ENCODE measurements around the gene PARP8. TPM values are rescaled to one million over a fixed set of nuclear protein-coding genes. Genes with fewer than 3 reads are reported as not detected.
"Not testable (repeated sequence)": the region's sequence is repeated elsewhere in the genome, so short reads cannot be mapped to it uniquely, and the experiment has no call there.

The PARP8 gene
- total RNA-seq, 2 experiments from 2014 or later: 181 to 200 TPM

GRCh38 chr5:50768634-50769033, 102.2 kb downstream of the PARP8 start:
- no peaks in the 10 kb centered on the region for H3K9me3 ChIP-seq (ENCODE audit: control insufficient read depth in 1 of 2, insufficient read depth in 1 of 2, low read length in 2 of 2)
- POLR2A ChIA-PET: interaction anchor here (0.6 to 1.0 kb wide), 3 partner anchors 10 to 179 kb away, joined by 3 read pairs; no protein-coding TSS in a partner anchor
- no peak overlapping the region for H3K4me3 ChIP-seq (ENCODE audit: low read length)
- no peaks in the 10 kb centered on the region for H3K27me3 ChIP-seq (ENCODE audit: control insufficient read depth in 1 of 2, insufficient read depth in 2 of 2, low read length in 2 of 2)
- H3K4me3 Mint-ChIP-seq: no peak overlapping the region
- H3K27me3 Mint-ChIP-seq: no peaks in the 10 kb centered on the region
- CTCF ChIA-PET: no interaction called here
- intact Hi-C loops (cut with DNase I, micrococcal nuclease): no loop called here
- H3K4me1 Mint-ChIP-seq (ENCODE audit: low read depth): peaks cover 47% of the 10 kb centered on the region
- H3K4me1 ChIP-seq (ENCODE audit: insufficient read depth, low read length): no peaks in the 10 kb centered on the region
- peaks cover 86% of the 10 kb centered on the region for H3K36me3 Mint-ChIP-seq (ENCODE audit: low read depth)
- H3K27ac Mint-ChIP-seq: peak overlapping the region; percentile 75
- peaks cover 59% of the 10 kb centered on the region for H3K36me3 ChIP-seq (ENCODE audit: insufficient read depth, low read length)
- no peak for ATAC-seq (ENCODE audit: poor library complexity)
- DNase-seq: no peak
- no peak for TF ChIP-seq CTCF (IDR thresholded peaks at IDR 0.05)
- H3K27ac ChIP-seq (ENCODE audit: low read depth in 1 of 2, low read length in 2 of 2): no peak overlapping the region
- peaks cover 7% of the 10 kb centered on the region for H3K9me3 Mint-ChIP-seq

- Histone ChIP-seq H3K4me3 (ENCODE audit: low read length) (no peak overlapping the region), H3K4me1 (ENCODE audit: insufficient read depth, low read length) (no peaks in the 10 kb centered on the region), H3K36me3 (ENCODE audit: insufficient read depth, low read length) (peaks cover 41% of the 10 kb centered on the region), H3K27me3 (ENCODE audit: control insufficient read depth in 1 of 2, insufficient read depth in 2 of 2, low read length in 2 of 2) (no peaks in the 10 kb centered on the region), H3K27ac (ENCODE audit: low read depth in 1 of 2, low read length in 2 of 2) (no peak overlapping the region), H3K9me3 (ENCODE audit: control insufficient read depth in 1 of 2, insufficient read depth in 1 of 2, low read length in 2 of 2) (peaks cover 0 to 13% of the 10 kb centered on the region in 2 experiments)
- H3K4me1 Mint-ChIP-seq (ENCODE audit: low read depth): peaks cover 37% of the 10 kb centered on the region
- peak overlapping the region; percentile 30 for H3K27ac Mint-ChIP-seq
- TF ChIP-seq CTCF (IDR thresholded peaks at IDR 0.05): no peak
- ChIA-PET CTCF (no interaction called here), POLR2A (no interaction called here)
- no peak for ATAC-seq (ENCODE audit: poor library complexity)
- no peak for DNase-seq
- no peaks in the 10 kb centered on the region for H3K27me3 Mint-ChIP-seq
- intact Hi-C loops (cut with DNase I, micrococcal nuclease): no loop called here
- no peak overlapping the region for H3K4me3 Mint-ChIP-seq
- peaks cover 87% of the 10 kb centered on the region for H3K36me3 Mint-ChIP-seq (ENCODE audit: low read depth)
- H3K9me3 Mint-ChIP-seq: peaks cover 7% of the 10 kb centered on the region
Observed at GRCh38 chr5:50770441-50770840, 104.0 kb downstream of the PARP8 start.

- H3K4me3 ChIP-seq (ENCODE audit: low read length); H3K27ac ChIP-seq (ENCODE audit: low read depth in 1 of 2, low read length in 2 of 2); intact Hi-C loops (cut with DNase I, micrococcal nuclease); POLR2A ChIA-PET; H3K4me3 Mint-ChIP-seq; DNase-seq; CTCF ChIA-PET; H3K27me3 ChIP-seq (ENCODE audit: control insufficient read depth in 1 of 2, insufficient read depth in 2 of 2, low read length in 2 of 2); H3K9me3 Mint-ChIP-seq; H3K27ac Mint-ChIP-seq; H3K27me3 Mint-ChIP-seq; ATAC-seq (ENCODE audit: poor library complexity); H3K4me1 ChIP-seq (ENCODE audit: insufficient read depth, low read length): not testable (repeated sequence)
- Mint-ChIP-seq H3K4me1 (ENCODE audit: low read depth) (peaks cover 26% of the 10 kb centered on the region), H3K36me3 (ENCODE audit: low read depth) (peaks cover 87% of the 10 kb centered on the region)
- Histone ChIP-seq H3K36me3 (ENCODE audit: insufficient read depth, low read length) (peaks cover 51% of the 10 kb centered on the region), H3K9me3 (ENCODE audit: control insufficient read depth in 1 of 2, insufficient read depth in 1 of 2, low read length in 2 of 2) (peaks cover 0 to 13% of the 10 kb centered on the region in 2 experiments)
Observed at GRCh38 chr5:50774446-50775175, 108.2 kb downstream of the PARP8 start.

GRCh38 chr5:50786073-50786472, 119.6 kb downstream of the PARP8 start:
- ChIA-PET CTCF (no interaction called here), POLR2A (interaction anchor here (1.2 kb wide), 1 partner anchor 9 kb away, joined by 3 read pairs; no protein-coding TSS in a partner anchor)
- H3K4me1 ChIP-seq (ENCODE audit: insufficient read depth, low read length): no peaks in the 10 kb centered on the region
- Mint-ChIP-seq H3K36me3 (ENCODE audit: low read depth) (peaks cover 90% of the 10 kb centered on the region), H3K27me3 (no peaks in the 10 kb centered on the region), H3K27ac (no peak overlapping the region), H3K9me3 (no peaks in the 10 kb centered on the region), H3K4me1 (ENCODE audit: low read depth) (peaks cover 28% of the 10 kb centered on the region), H3K4me3 (no peak overlapping the region)
- H3K9me3 ChIP-seq (ENCODE audit: control insufficient read depth in 1 of 2, insufficient read depth in 1 of 2, low read length in 2 of 2): no peaks in the 10 kb centered on the region
- no peak for ATAC-seq (ENCODE audit: poor library complexity)
- TF ChIP-seq CTCF (IDR thresholded peaks at IDR 0.05): no peak
- H3K27me3 ChIP-seq (ENCODE audit: control insufficient read depth in 1 of 2, insufficient read depth in 2 of 2, low read length in 2 of 2): no peaks in the 10 kb centered on the region
- peaks cover 66% of the 10 kb centered on the region for H3K36me3 ChIP-seq (ENCODE audit: insufficient read depth, low read length)
- no peak for DNase-seq
- H3K4me3 ChIP-seq (ENCODE audit: low read length): no peak overlapping the region
- intact Hi-C loops (cut with DNase I, micrococcal nuclease): no loop called here
- H3K27ac ChIP-seq (ENCODE audit: low read depth in 1 of 2, low read length in 2 of 2): no peak overlapping the region

Data from CD4-positive, alpha-beta T cell (primary cell).